HG02870 (cell line): Measurements from ENCODE around the gene PRDM15.
A peak's percentile ranks its signal among the peaks of the same experiment; 100 is the strongest.

Source experiments
- ATAC-seq: cut with Tn5 transposase; IDR thresholded peaks from one replicate; pipeline ENCODE4 v1.9.1; 2021; ENCODE audit warnings: mild to moderate bottlenecking, moderate library complexity; ENCODE audit not compliant: unreplicated experiment

The PRDM15 gene

DNA sequence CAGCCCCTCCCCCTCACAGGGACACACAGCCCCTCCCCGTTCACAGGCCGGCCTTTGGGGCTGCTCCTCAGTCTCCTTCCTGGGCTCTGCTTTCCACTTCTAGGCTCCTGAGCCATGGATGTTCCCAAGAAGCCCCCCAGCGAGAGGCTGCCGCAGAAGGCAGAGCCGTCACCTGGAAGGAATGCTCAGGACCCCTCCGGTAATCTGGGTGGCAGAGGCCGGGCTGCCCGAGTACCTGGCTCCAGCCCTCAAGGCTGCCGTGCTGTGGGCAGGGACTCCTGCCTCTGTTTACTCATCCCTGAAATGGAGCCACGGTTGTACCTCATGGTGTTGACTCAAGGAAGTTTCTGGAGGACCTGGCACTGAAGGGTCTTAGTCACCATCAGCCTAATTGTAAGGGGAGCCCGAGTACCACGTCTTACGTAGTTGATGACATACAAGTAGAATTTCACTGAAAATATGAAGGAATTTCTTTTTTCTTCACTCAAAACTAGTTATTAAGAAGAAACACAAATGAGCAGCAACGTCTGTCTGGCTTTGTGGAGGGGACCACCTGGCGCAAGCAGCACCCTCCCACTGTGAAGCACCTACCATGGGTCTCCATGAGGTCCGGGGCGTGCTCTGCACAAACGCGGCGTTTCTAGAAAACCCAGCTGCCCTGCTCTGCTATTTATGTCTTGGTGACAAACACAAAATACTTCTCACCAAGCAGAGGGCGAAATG, 33.7 kb downstream of the PRDM15 start:
- no peak for ATAC-seq

DNA sequence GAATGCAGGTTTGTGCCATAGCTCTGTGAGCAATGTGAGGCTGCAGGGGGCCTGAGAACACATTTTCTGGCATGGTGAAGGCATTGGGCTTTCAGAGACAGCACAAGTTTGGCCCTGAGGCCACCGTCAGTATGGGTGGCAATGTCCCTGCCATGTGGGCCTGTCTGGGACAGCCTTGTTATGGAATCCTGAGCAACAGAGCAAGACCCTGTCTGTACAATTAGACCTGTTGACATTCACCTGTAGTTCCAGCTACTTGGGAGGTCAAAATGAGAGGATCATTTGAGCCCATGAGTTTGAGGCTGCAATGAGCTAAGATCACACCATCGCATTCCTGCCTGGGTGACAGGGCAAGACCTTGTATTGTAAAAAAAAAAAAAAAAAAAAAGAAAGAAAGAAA, 35.6 kb downstream of the PRDM15 start:
- ATAC-seq = no peak

DNA sequence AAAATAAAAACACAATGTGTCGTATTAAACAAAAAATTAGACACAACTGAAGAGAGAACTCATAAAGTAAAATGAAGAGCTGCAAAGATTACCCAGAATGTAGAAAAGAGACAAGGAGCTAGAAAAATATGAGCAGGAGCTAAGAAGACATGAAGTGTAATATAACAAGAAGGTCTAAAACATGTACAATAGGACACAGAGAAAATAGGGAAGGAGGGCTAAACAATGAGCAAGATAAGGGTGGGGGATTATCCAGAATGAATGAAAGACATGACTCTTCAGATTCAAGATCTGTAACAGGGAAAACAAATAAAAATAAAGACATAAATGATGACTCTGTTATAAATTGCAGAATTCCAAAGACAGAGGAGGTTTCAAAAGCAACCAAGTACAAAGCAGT, 38.3 kb downstream of the PRDM15 start:
- ATAC-seq = no peak

DNA sequence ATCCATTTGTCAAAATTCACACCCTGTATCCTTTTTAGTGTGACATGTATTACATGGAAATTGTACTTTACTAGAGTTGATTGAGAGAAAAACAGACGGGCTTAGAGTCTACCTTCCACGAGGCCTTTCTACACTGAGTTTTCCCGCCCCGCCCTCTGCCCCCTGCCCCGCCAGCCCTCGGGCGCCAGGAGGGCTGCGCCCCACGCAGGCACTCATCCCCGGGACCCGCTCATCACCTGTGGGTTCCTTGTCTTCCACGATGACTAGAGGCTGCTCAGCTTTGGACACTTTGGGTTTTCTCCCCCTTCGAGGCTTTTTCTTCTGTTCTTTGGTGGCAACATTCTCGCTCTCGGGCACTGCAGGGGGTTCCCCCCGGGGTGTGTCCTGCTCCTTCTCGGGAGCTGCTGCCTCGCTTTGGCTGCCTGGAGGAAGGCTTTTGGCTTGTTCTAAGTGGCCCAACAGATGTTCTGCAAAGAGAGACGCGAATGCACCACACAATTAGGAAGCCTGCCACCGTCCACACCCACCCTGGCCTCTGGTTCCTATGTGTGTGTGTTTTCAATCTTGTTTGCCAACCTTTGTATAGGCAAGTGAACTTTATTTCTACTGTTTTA, 39.6 kb downstream of the PRDM15 start:
- ATAC-seq = no peak

DNA sequence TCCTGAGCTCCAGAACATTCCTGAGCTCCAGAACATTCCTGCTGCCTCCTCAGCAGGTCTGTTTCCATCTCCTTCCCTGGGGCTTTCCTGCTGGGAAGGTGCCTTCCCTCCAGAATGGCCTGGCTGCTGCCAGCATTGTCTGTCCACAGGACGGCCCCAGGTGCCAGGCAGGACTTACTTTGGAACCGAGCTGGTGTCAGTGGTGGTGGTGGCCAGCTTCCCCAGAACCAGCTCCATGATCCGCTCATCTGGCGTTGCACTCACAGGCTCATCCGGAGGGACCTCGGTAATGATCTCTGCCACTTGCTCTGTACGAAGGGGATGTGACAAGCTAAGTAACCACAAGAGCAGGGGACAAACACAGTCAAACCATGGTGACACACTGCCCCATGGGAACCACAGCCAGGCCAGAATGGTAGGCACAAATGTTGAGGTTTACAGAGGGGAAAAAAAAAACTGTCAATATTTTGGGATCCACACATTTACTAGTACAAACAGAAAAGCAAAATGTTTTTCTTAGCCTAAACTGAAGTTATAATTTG, 41.3 kb downstream of the PRDM15 start:
- ATAC-seq = no peak

DNA sequence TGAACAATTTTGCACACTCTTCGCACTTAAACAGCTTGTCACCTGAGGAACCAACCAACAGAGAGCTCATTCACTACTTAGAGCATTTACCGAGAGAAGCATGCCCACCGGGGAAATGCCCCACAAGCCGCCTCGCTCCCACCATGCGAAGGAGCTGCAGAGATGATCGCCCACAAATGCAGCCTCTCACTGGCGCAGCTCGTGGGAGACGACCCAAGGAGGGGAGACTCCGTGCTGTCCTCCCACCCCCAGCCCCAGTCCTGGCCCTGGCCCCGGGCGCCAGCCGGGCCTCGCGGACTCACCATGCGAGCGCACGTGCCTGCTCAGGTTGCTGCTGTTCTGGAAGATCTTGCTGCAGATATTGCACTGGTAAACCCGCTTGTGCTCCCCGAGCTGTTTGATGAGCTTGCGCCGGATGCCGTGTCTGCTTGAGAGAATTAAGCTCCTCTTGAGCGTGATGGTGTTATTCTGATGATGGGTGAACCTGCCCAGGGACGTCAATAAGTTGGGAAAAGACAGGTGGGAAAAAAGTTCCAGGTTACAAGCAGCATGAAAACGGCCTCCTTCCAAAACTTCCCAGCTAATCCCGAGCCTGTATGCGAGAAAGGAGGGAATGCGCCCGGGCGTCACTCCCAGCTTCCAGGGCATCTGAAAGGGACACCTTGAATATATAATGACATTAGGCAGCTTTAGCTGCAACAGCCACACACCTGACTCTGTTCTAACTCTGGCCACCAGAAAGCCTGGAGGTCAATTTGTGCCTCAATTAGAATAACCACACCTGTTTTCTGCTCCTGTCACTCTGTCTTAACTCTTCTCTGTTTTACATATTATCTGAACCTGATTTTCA, 42.8 kb downstream of the PRDM15 start:
- no peak for ATAC-seq

DNA sequence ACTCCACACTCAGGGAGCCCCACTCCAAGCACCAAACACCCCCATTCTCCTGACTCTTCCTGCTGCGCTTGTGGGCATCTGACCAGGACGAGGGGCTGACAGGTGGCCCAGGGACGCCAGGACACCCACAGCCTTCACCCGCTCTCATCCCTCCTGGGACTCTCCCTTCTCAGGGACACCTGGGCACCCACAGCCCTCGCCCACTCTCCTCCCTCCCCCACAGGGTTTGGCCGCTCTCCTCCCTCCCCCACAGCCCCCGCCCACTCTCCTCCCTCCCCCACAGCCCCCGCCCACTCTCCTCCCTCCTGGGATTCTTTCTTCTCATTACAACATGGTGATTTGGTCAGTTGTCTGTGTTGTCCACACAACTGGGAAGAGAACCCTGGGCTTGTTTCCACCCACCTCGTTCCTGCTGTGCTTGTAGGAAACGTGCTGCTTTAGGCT, 43.4 kb downstream of the PRDM15 start:
- no peak for ATAC-seq

DNA sequence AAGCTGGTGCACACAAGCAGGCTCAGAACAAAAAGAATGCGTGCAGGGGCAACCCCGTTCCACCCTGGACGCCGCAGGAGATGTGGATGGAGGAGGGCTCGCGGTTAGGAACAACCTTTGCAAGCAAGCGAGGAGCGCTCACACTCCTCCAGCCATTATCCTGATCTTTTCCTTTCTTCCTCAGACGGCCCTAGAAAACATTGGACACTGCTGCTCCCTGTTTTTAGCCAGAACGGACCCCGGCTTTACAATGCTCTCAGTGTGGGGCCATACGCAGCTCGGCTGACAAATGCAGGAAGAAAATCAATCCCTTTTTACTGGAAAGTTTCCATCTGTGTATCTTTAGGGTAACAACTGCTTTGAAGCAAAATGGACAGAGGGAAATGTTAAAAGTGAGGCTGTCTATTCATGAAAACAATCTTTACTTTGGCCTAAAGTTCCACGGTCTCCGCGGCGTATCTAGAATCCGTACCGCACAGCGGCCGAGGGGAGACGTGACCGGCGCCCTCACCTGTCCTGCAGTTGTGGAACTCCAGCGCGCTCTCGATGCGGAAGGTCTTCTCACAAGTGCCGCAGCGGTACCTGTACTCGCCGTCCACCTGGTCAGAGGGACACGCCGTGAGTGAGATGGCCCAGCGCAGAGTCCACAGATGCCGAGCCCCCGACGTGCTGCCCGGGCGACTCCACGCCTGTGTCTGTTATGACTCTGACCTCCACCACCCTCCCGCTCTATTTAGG, 44.0 kb downstream of the PRDM15 start:
- no peak for ATAC-seq

DNA sequence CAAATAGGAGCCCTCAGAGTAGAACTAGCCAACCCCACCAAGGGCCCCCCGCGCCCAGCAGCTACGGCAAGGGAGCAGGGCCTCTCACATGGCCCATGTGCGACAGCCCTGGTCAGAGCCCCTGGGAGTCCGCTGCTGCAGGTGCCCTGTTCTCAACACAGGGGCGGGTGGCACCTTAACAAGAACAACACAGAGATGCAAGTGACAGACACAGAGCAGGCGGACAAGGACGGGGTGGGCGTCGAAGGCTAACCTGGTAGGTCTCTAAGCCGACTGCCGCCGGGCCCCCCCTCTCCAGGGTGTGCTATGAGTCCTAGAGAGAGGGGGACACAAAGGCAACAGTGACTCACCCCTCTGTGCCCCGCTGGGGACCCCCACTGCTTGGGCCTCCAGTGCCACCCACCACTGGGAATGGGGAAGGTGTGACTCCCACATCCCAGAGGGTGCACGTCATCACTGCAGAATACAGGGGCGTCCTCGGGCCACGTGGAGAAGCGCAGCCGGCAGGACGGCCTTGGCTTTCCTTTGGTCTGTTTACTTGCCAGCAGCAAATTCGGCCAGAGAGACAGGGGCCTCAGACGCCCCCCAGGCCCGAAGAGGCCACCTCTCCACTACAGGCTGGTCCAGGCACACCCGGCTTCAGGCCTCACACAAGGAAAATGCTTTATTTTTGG, 44.8 kb downstream of the PRDM15 start:
- no peak for ATAC-seq

DNA sequence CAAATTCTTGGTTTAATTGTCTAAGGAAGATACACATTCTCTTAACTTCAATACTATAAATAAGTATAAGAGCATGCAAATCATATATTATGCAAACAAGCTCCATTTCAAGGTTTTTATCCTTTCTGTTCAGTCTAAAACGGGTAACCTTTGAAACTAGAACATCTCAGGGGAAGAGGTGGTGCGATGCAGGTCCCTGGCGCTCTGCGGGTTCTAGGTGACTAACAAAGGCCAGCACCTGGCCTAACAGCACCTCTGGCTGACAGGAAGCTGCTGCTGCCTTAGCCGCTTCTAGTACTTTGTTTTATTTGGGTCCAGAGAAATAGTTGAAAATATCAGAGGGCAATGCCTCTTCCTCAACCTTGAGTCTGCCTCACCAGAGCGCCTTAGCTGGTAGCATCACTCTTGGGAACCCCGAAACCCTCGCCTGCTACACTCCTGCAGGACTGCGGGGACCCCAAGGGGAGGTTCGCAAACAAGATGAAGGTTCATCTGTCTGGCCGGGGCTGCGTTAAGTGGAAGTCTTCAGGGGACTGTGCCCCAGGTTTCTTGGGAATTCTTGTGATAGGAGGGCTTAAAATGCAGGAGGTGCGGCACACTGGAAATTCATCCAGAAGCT, 45.5 kb downstream of the PRDM15 start:
- ATAC-seq = peak; percentile 56

DNA sequence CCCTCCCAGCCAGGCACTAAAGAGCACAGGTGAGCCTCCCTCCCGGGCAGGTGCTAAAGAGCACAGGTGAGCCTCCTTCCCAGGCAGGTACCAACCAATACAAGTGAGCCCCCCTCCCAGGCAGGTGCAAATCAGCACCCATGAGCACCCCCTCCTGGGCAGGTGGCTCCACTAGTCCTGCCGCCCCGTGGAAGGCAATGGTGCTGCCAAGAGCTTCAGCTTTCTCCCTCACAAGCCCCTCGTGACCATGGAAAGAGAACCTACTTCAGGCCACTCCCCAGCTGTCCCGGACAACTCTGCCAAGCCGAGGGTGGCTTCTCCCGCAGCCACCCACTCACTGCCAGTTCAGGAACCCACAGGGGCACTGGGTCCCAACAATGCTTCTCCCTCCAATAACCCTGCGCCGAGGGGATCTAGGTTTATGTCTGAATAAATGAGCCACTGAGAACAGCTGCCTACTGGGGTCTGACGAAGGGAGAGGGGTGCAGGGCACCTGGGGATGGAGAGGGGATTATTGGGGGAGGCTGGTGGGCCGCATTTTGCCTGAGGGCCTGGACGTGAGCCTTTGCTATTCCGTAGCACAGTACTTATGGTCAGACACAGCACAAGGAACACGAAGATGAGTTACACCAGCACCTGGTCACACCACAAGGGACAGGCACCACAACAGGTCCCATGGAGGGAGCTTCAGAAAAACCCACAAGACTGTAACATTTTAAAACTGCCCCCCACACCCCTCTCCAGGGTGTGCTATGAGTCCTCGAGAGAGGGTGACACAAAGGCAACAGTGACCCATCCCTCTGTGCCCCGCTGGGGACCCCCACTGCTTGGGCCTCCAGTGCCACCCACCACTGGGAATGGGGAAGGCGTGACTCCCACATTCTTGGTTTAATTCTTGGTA, 46.3 kb downstream of the PRDM15 start:
- peak; percentile 54 for ATAC-seq

DNA sequence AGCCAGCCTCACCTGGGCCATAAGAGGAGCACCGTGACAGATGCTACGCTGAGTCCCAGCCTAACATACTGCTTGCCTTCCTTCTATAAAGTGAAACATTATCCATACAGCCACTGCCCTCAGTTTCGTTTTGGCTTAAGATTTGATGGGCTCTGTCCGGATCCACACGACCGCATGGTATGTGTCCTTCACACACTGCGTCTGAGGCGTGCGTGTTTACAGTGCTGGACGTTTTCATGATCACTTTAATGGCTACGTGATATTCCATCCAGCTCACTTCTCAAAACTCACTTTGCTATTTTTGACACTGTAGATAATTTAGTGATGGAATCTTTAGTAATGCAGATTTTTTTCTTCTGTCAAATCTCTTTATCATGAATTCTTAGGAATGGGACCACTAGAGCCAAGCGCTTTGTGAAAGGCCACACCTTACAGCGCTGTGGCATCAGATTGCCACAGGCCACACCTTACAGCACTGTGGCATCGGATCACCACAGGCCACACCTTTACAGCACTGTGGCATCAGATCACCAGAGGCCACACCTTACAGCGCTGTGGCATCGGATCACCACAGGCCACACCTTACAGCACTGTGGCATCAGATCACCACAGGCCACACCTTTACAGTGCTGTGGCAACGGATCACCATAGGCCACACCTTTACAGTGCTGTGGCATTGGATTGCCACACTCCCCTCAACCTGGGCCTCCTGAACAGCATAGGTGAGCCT, 47.1 kb downstream of the PRDM15 start:
- ATAC-seq = no peak

DNA sequence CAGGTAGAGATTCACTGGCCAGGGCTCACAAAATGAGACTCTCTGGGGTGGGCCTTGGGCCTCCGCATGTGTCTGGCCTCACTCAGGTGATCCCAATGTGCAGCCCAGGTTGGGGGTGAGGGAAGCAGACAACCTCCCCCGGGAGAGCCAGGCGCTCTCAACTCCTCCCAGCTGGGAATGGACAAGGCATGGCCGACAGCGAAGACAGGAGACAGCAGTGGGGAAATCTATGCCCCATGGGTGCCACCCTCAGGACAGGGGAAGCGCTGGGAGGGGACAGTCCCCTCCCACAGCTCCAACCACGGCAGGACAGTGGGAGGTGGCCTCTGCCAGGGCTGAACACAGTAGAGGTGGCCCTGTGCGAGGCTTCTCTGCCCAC, 47.7 kb downstream of the PRDM15 start:
- no peak for ATAC-seq

DNA sequence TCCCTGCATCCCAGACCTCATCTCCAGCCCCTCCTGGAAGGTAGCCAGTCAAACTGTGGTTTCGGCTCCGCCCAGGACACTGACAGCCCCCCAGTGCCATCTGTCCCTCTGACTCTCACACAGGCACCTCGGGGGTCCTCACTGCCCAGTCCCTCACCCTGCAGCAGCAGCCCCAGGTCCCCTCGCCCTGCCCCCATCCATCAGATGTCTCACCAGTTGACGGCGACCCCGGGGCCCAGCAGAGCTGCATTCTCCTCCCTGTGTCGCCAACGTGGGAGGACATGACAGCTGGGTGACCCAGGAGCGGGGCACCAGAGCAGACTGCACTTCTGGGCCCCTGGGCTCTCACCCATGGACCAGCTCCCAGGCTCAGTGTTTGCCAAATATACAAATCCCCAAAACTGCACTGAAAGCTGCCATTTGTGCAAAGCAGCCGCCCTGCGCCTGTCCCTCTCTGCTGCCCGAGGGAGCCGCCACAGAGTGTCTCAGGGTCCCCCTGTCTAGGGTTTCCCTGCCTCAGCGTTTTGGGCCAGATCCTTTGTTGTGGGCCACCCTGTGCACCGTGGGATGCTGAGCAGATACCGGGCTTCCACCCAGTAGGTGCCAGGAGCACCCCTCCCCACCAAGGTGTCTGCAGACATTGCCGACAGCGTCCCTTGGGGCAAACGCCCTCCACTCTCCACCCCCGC, 48.2 kb downstream of the PRDM15 start:
- no peak for ATAC-seq

DNA sequence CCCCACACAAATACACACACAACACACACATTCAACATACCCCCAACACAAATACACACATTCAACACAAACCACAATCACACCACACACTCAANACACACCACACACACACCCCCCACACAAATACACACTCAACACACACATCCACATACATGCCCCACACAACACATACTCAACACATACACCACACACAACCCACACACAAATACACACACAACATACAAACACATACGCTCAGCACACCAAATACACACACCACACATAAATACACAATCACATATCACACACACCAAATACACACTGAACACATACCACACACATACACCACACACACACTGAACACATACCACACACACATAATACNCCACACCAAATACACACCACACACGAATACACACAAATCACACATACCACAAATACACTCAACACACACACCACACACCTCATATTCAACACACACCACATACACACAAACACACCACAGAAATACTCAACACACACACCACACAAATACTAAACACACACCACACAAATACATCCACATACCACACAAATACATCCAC, 48.9 kb downstream of the PRDM15 start:
- no peak for ATAC-seq

DNA sequence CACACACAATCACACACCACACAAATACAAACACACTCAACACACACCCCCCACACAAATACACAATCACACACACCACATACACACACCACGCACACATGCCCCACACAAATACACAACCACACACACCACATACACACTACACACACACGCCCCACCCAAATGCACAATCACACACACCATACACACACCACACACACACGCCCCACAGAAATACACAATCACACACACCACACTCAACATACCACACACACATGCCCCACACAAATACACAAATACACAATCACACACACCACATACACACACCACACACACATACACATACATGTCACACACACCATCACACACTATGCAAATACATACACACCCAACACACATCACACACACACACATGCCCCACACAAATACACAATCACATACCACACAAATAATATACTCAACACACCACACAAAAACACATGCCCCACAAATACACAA, 50.2 kb downstream of the PRDM15 start:
- ATAC-seq = no peak
